Activated T-helper 1 cell treated with anti-CD3 and anti-CD28 coated beads, Interleukin-12 subunit alpha, Interleukin-12 subunit beta, Interleukin-2, Interleukin-4 antibody, amounts not matched to agents 30 ng/mL and 10 ng/mL and 1 ng/mL, durations not matched to agents 14 hours and 24 hours and 36 hours (primary cell): ENCODE results near the gene TENT4A. TPM values are rescaled to one million over a fixed set of nuclear protein-coding genes. Genes with fewer than 3 reads are reported as not detected.

Experiments
- DNase-seq: peaks from one replicate; pipeline ENCODE4 v3.0.0; 2021; ENCODE audit warnings: low spot score
- H3K27ac Mint-ChIP-seq: one replicate; pipeline ENCODE4 v1.8.0; 2021; ENCODE audit warnings: mild to moderate bottlenecking, mixed read lengths
- H3K27me3 Mint-ChIP-seq: one replicate; pipeline ENCODE4 v1.8.0; 2022; ENCODE audit warnings: mild to moderate bottlenecking, moderate library complexity, mixed read lengths; ENCODE audit not compliant: insufficient read depth
- H3K36me3 Mint-ChIP-seq: one replicate; pipeline ENCODE4 v1.8.0; 2021; ENCODE audit warnings: low read depth, mixed read lengths
- H3K4me1 Mint-ChIP-seq: one replicate; pipeline ENCODE4 v1.8.0; 2021; ENCODE audit warnings: low read depth, mixed read lengths
- H3K4me3 Mint-ChIP-seq: one replicate; pipeline ENCODE4 v1.8.0; 2021; ENCODE audit warnings: mild to moderate bottlenecking, moderate library complexity, mixed read lengths
- H3K9me3 Mint-ChIP-seq: one replicate; pipeline ENCODE4 v1.8.0; 2021; ENCODE audit warnings: mixed read lengths
- intact Hi-C: fragments of 100-400 bp; cut with micrococcal nuclease; formaldehyde crosslinking; loops from one replicate; pipeline ENCODE4 v1.15.1; 2024
- total RNA-seq: library from RNA; stranded (reverse); gene quantifications from 2 replicates; pipeline ENCODE4 v1.2.3, GENCODE V29; 2022

The TENT4A gene
- total RNA-seq, 1 donor from 2014 or later = 42.3 TPM

- Mint-ChIP-seq H3K36me3 (peaks cover 17% of the 10 kb centered on the region), H3K4me1 (peaks cover 87% of the 10 kb centered on the region), H3K4me3 (no peak overlapping the region), H3K27ac (no peak overlapping the region), H3K9me3 (no peaks in the 10 kb centered on the region), H3K27me3 (no peaks in the 10 kb centered on the region)
- DNase-seq = no peak
- intact Hi-C loops = no loop called here
These were observed 10.0 kb downstream of the TENT4A start for GRCh38 chr5:6723122-6723815.

GRCh38 chr5:6723816-6724300 lies 10.6 kb downstream of the TENT4A start:
- no peaks in the 10 kb centered on the region for H3K9me3 Mint-ChIP-seq
- H3K27ac Mint-ChIP-seq = no peak overlapping the region
- H3K27me3 Mint-ChIP-seq = no peaks in the 10 kb centered on the region
- no peak overlapping the region for H3K4me3 Mint-ChIP-seq
- peaks cover 12% of the 10 kb centered on the region for H3K36me3 Mint-ChIP-seq
- DNase-seq = no peak
- peaks cover 82% of the 10 kb centered on the region for H3K4me1 Mint-ChIP-seq
- intact Hi-C loops = no loop called here

GRCh38 chr5:6724321-6724929 lies 11.2 kb downstream of the TENT4A start:
- H3K4me3 Mint-ChIP-seq = no peak overlapping the region

GRCh38 chr5:6725421-6725820 lies 12.2 kb downstream of the TENT4A start:
- H3K27ac Mint-ChIP-seq = no peak overlapping the region
- H3K4me3 Mint-ChIP-seq = no peak overlapping the region

More at GRCh38 chr5:6724321-6724929, 11.2 kb downstream of the TENT4A start:
- Mint-ChIP-seq H3K4me1 (peaks cover 82% of the 10 kb centered on the region), H3K36me3 (peaks cover 8% of the 10 kb centered on the region), H3K27me3 (no peaks in the 10 kb centered on the region), H3K27ac (no peak overlapping the region), H3K9me3 (no peaks in the 10 kb centered on the region)
- intact Hi-C loops = no loop called here
- no peak for DNase-seq

GRCh38 chr5:6726006-6726405 lies 12.8 kb downstream of the TENT4A start:
- no peak for DNase-seq
- H3K27me3 Mint-ChIP-seq = no peaks in the 10 kb centered on the region
- H3K4me1 Mint-ChIP-seq = peaks cover 83% of the 10 kb centered on the region
- no peak overlapping the region for H3K27ac Mint-ChIP-seq
- H3K4me3 Mint-ChIP-seq = no peak overlapping the region
- intact Hi-C loops = no loop called here
- peaks cover 8% of the 10 kb centered on the region for H3K36me3 Mint-ChIP-seq
- H3K9me3 Mint-ChIP-seq = no peaks in the 10 kb centered on the region

More at GRCh38 chr5:6725421-6725820, 12.2 kb downstream of the TENT4A start:
- intact Hi-C loops = no loop called here
- no peak for DNase-seq
- H3K4me1 Mint-ChIP-seq = peaks cover 82% of the 10 kb centered on the region
- H3K27me3 Mint-ChIP-seq = no peaks in the 10 kb centered on the region
- H3K36me3 Mint-ChIP-seq = peaks cover 7% of the 10 kb centered on the region
- no peaks in the 10 kb centered on the region for H3K9me3 Mint-ChIP-seq

GRCh38 chr5:6727231-6727630 lies 14.0 kb downstream of the TENT4A start:
- Mint-ChIP-seq H3K4me3 (no peak overlapping the region), H3K9me3 (no peaks in the 10 kb centered on the region), H3K4me1 (peaks cover 82% of the 10 kb centered on the region), H3K27me3 (no peaks in the 10 kb centered on the region), H3K36me3 (peaks cover 9% of the 10 kb centered on the region), H3K27ac (peak overlapping the region; percentile 33)
- no peak for DNase-seq
- intact Hi-C loops = no loop called here

GRCh38 chr5:6728011-6728794 lies 15.0 kb downstream of the TENT4A start:
- no peak for DNase-seq
- Mint-ChIP-seq H3K27ac (peak overlapping the region; percentile 36), H3K4me1 (peaks cover 85% of the 10 kb centered on the region), H3K4me3 (no peak overlapping the region), H3K27me3 (no peaks in the 10 kb centered on the region), H3K36me3 (peaks cover 9% of the 10 kb centered on the region), H3K9me3 (no peaks in the 10 kb centered on the region)
- intact Hi-C loops = loop anchor here (2.0 kb wide), 1 partner anchor 17 kb away; no protein-coding TSS in a partner anchor

- Mint-ChIP-seq H3K4me3 (peak overlapping the region; percentile 20), H3K27me3 (no peaks in the 10 kb centered on the region), H3K4me1 (peaks cover 85% of the 10 kb centered on the region), H3K36me3 (peaks cover 11% of the 10 kb centered on the region), H3K27ac (peak overlapping the region; percentile 47), H3K9me3 (no peaks in the 10 kb centered on the region)
- intact Hi-C loops = loop anchor here (2.0 kb wide), 1 partner anchor 16 kb away; no protein-coding TSS in a partner anchor
- DNase-seq = no peak
These were observed 15.6 kb downstream of the TENT4A start for GRCh38 chr5:6728795-6729183.

- DNase-seq = no peak
- intact Hi-C loops = loop anchor here (2.0 kb wide), 1 partner anchor 15 kb away; no protein-coding TSS in a partner anchor
- Mint-ChIP-seq H3K36me3 (peaks cover 8% of the 10 kb centered on the region), H3K4me1 (peaks cover 79% of the 10 kb centered on the region), H3K9me3 (no peaks in the 10 kb centered on the region), H3K4me3 (peak overlapping the region; percentile 20), H3K27me3 (no peaks in the 10 kb centered on the region), H3K27ac (peak overlapping the region; percentile 47)
These were observed 16.4 kb downstream of the TENT4A start for GRCh38 chr5:6729386-6730310.

GRCh38 chr5:6730407-6730806 lies 17.2 kb downstream of the TENT4A start:
- no peak overlapping the region for H3K27ac Mint-ChIP-seq
- intact Hi-C loops = no loop called here
- DNase-seq = no peak
- H3K27me3 Mint-ChIP-seq = no peaks in the 10 kb centered on the region
- H3K36me3 Mint-ChIP-seq = peaks cover 11% of the 10 kb centered on the region
- H3K4me3 Mint-ChIP-seq = no peak overlapping the region
- no peaks in the 10 kb centered on the region for H3K9me3 Mint-ChIP-seq
- peaks cover 84% of the 10 kb centered on the region for H3K4me1 Mint-ChIP-seq

GRCh38 chr5:6730807-6731206 lies 17.6 kb downstream of the TENT4A start:
- H3K4me1 Mint-ChIP-seq = peaks cover 83% of the 10 kb centered on the region
- no peaks in the 10 kb centered on the region for H3K27me3 Mint-ChIP-seq
- intact Hi-C loops = no loop called here
- H3K27ac Mint-ChIP-seq = peak overlapping the region; percentile 13
- no peaks in the 10 kb centered on the region for H3K9me3 Mint-ChIP-seq
- no peak for DNase-seq
- H3K36me3 Mint-ChIP-seq = peaks cover 12% of the 10 kb centered on the region
- H3K4me3 Mint-ChIP-seq = peak overlapping the region; percentile 32
